Activated T-cell treated with anti-CD3 and anti-CD28 coated beads, Interleukin-2, amount 50 U/mL, for 4 hours (primary cell): ENCODE results near the gene AIG1. TPM values are rescaled to one million over a fixed set of nuclear protein-coding genes. Genes with fewer than 3 reads are reported as not detected.
A peak's percentile ranks its signal among the peaks of the same experiment; 100 is the strongest.
"Not testable (repeated sequence)": the region's sequence is repeated elsewhere in the genome, so short reads cannot be mapped to it uniquely, and the experiment has no call there.

ENCODE experiments used
- ATAC-seq, 2 donors: fragments of 200-7000 bp; cut with Tn5 transposase; one replicate each; pipeline ENCODE4 v1.10.0; 2021
- DNase-seq: peaks from one replicate; pipeline ENCODE4 v3.0.0-alpha.2; 2020
- H3K27me3 Mint-ChIP-seq: one replicate; pipeline ENCODE4 v1.8.0; 2021; ENCODE audit warnings: low read depth, mixed read lengths
- H3K36me3 Mint-ChIP-seq: one replicate; pipeline ENCODE4 v1.8.0; 2022; ENCODE audit warnings: mixed read lengths; ENCODE audit not compliant: insufficient read depth
- H3K4me1 Mint-ChIP-seq: one replicate; pipeline ENCODE4 v1.8.0; 2021; ENCODE audit warnings: low read depth, mixed read lengths
- H3K4me3 Mint-ChIP-seq: one replicate; pipeline ENCODE4 v1.8.0; 2021; ENCODE audit warnings: mild to moderate bottlenecking, moderate library complexity, mixed read lengths
- H3K9me3 Mint-ChIP-seq: one replicate; pipeline ENCODE4 v1.8.0; 2021; ENCODE audit warnings: mixed read lengths
- total RNA-seq, 3 donors: library from RNA; stranded (reverse); gene quantifications; one replicate each; pipeline ENCODE4 v1.2.1, GENCODE V29; 2021

The AIG1 gene
- total RNA-seq, 3 donors from 2014 or later: 3.9 to 7.6 (median 5.5) TPM

DNA sequence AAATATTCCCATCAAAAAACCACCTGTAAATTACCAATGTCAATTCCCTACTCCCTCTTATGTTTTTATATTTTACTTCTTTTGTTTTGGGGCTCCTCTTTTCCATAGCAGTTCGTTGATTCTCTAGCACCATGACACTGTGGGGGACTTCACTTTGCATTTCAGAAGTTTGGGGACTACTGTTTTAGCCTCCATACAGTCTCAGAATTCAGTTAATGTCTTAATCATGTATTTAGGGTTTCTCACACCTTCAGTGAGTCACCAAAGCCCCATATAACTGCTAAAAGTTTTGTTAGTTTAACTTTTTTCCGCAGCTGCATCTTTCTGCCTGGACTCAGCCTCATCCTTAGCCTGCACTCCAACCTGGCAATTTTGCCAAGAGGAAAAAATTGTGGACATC, 20.7 kb upstream of the AIG1 start:
- Mint-ChIP-seq H3K36me3 (no peaks in the 10 kb centered on the region), H3K27me3 (peaks cover 28% of the 10 kb centered on the region), H3K4me3 (no peak overlapping the region), H3K4me1 (peaks cover 7% of the 10 kb centered on the region), H3K9me3 (peaks cover 3% of the 10 kb centered on the region)
- DNase-seq (no peak), ATAC-seq (peak in 1 of 2 donors; percentile 43)

DNA sequence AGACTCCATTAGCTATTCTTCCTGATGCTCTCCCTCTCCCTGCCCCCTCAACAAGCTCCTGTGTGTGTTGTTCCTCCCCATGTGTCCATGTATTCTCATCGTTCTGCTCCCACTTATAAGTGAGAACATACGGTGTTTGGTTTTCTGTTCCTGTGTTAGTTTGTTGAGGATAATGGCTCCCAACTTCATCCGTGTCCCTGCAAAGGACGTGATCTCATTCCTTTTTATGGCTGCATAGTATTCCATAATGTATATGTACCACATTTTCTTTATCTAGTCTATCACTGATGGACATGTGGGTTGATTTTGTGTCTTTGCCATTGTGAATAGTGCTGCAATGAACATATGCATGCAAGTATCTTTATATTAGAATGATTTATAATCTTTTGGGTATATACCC, 16.3 kb upstream of the AIG1 start:
- H3K4me3 Mint-ChIP-seq, H3K9me3 Mint-ChIP-seq, DNase-seq, H3K4me1 Mint-ChIP-seq, ATAC-seq, H3K36me3 Mint-ChIP-seq: not testable (repeated sequence)
- H3K27me3 Mint-ChIP-seq: peaks cover 26% of the 10 kb centered on the region

DNA sequence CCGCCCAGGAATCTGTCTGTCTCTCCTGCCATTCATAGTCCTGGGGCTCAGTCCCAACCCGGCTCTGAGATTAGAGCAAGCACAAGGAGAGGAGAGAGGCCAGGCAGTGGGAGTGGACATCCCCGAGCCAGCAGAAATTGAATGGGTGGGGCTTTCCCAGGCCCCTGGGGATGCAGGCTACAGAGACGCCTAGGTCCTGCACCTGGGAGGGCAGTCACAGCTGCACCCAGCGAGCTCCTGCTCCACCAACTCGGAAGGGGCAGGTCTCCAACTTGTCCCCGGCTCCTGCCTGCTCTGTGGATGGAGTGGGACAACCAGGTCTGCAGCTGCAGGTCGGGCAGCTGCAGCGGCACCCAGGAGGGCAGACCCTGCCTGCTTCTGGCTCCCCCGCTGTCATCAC, 11.1 kb upstream of the AIG1 start:
- Mint-ChIP-seq H3K9me3 (no peaks in the 10 kb centered on the region), H3K4me1 (peaks cover 3% of the 10 kb centered on the region), H3K4me3 (no peak overlapping the region), H3K36me3 (no peaks in the 10 kb centered on the region), H3K27me3 (peaks cover 17% of the 10 kb centered on the region)
- ATAC-seq (no peak), DNase-seq (no peak)

- peaks cover 8% of the 10 kb centered on the region for H3K27me3 Mint-ChIP-seq
- no peak for ATAC-seq
- peaks cover 3% of the 10 kb centered on the region for H3K4me1 Mint-ChIP-seq
- no peak overlapping the region for H3K4me3 Mint-ChIP-seq
- no peaks in the 10 kb centered on the region for H3K36me3 Mint-ChIP-seq
- no peak for DNase-seq
- H3K9me3 Mint-ChIP-seq: no peaks in the 10 kb centered on the region
Observed at GRCh38 chr6:143050509-143050908, 10.2 kb upstream of the AIG1 start.

DNA sequence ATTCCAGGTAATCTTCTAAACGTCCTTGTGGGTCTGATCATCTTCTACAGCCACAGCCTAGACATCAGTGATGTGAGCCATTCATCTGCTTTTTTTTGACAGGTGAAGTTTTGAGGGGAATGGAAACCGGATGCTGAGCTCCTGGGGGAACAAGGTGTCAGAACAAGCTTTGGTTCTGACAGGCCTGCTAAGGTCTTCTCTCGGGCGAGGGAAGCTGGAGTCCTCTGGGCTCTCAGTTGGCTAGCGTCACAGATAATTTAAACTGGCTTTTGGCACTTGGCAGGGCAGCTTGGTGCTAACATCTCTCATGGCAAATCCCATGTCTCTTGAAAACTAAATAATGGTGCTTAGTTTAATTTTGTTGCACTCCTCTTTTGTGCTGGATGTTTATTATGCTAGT, 8.4 kb upstream of the AIG1 start:
- H3K4me1 Mint-ChIP-seq: peaks cover 3% of the 10 kb centered on the region
- DNase-seq (no peak), ATAC-seq (no peak)
- no peaks in the 10 kb centered on the region for H3K9me3 Mint-ChIP-seq
- H3K36me3 Mint-ChIP-seq: no peaks in the 10 kb centered on the region
- no peak overlapping the region for H3K4me3 Mint-ChIP-seq
- H3K27me3 Mint-ChIP-seq: no peaks in the 10 kb centered on the region

GRCh38 chr6:143053856-143054255, 6.8 kb upstream of the AIG1 start:
- no peaks in the 10 kb centered on the region for H3K9me3 Mint-ChIP-seq
- no peak overlapping the region for H3K4me3 Mint-ChIP-seq
- H3K36me3 Mint-ChIP-seq: no peaks in the 10 kb centered on the region
- DNase-seq (no peak), ATAC-seq (no peak)
- peaks cover 5% of the 10 kb centered on the region for H3K4me1 Mint-ChIP-seq
- no peaks in the 10 kb centered on the region for H3K27me3 Mint-ChIP-seq

DNA sequence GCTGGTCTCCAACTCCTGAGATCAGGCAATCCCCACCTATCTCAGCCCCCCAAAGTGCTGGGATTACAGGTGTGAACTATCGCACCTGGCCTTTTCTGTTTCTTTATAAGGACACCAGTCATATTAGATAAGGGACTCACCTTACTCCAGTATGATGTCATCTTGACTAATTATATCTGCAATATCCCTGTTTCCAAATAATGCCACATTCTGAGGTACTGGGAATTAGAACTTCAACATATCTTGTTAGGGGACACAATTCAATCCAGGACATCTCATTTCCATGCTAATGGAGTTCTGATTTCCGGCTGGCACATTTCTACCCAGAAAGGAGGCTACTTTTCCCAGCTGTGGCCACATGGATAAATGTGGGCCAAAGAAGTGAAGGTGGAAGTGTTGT, 6.4 kb upstream of the AIG1 start:
- DNase-seq (no peak), ATAC-seq (no peak)
- Mint-ChIP-seq H3K36me3 (no peaks in the 10 kb centered on the region), H3K27me3 (no peaks in the 10 kb centered on the region), H3K9me3 (no peaks in the 10 kb centered on the region), H3K4me1 (peaks cover 9% of the 10 kb centered on the region), H3K4me3 (no peak overlapping the region)

GRCh38 chr6:143055213-143055612, 5.5 kb upstream of the AIG1 start:
- DNase-seq (no peak), ATAC-seq (no peak)
- Mint-ChIP-seq H3K36me3 (no peaks in the 10 kb centered on the region), H3K4me3 (no peak overlapping the region), H3K27me3 (no peaks in the 10 kb centered on the region), H3K4me1 (peaks cover 18% of the 10 kb centered on the region), H3K9me3 (no peaks in the 10 kb centered on the region)

DNA sequence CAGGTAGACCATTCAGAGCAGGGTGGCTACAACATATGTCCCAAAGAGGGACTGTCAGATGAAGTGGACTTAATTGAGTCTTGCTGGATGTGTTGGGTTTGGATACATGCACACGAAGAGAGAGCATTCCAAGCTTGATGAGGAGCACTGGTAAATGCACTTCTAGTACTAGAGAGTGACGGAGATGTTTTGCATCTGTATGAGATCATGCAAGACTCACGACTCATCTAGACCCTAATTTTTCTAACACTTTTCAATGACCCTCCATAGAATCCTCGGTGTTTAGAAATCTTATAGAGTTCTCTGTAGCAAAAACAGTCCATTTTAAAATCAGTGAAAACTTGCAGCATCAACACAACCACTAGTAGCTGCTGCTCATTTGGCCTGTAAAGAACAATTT, 4.8 kb upstream of the AIG1 start:
- peaks cover 21% of the 10 kb centered on the region for H3K4me1 Mint-ChIP-seq
- H3K36me3 Mint-ChIP-seq: no peaks in the 10 kb centered on the region
- H3K27me3 Mint-ChIP-seq: no peaks in the 10 kb centered on the region
- no peak for DNase-seq
- no peak overlapping the region for H3K4me3 Mint-ChIP-seq
- no peak for ATAC-seq
- no peaks in the 10 kb centered on the region for H3K9me3 Mint-ChIP-seq

GRCh38 chr6:143058987-143059386, 1.7 kb upstream of the AIG1 start:
- DNase-seq (no peak), ATAC-seq (no peak)
- Mint-ChIP-seq H3K27me3 (no peaks in the 10 kb centered on the region), H3K4me3 (peak overlapping the region; percentile 92), H3K4me1 (peaks cover 28% of the 10 kb centered on the region), H3K36me3 (no peaks in the 10 kb centered on the region), H3K9me3 (no peaks in the 10 kb centered on the region)

DNA sequence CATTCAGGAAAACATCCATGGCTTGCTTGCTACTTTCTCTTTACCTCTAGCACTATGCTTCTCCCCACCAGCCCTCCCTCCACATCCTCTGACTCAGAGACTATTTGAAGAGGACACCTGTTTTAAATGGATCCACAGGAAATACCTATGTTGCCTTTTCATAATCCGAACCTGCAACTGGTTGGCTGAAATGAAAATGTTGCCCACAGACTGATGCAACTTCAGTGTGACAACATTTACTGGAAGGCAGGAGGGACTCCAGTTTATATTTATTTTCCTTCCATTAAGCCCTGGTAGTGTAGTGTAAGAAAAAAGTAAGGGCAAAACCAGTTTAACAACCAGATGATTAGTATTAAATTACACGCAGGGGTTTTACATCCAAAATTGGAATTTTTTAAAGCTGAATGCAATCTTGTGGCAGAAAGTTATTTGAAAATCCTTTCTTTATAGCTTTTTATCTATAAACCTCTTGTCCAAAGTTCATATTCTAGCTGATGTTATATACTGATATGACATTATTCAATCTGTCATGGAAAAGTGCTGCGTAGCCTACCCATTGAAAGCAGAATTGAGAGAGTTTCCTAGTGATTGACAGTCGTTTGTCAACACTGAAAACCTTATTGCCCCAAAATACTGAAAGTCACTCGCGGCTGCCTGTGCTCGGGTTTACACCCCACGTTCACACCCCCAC, 881 bp upstream of the AIG1 start:
- ATAC-seq: peak; percentile 36 to 51
- peaks cover 28% of the 10 kb centered on the region for H3K4me1 Mint-ChIP-seq
- no peaks in the 10 kb centered on the region for H3K9me3 Mint-ChIP-seq

DNA sequence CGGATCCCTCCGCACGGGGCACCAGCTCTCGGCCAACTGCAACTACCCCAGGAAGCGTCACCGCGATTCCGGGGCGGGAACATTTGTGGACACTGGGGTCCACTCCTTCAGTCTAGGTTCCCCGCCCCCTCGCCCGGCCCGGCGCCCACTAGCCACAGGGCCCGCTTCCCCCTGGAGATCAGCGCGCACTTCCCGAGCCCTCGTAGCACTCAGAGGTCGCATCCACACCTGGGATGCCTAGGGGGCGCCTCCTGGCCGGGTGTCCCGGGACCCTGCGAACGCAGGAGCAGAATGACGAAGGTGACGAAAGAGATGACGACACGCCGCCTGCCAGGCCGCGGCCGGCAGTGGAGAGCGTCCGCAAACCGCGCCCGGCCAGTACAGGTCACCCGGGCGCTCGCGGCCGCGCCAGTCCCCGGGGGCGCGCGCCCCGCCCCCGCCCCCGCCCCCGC, 309 bp upstream of the AIG1 start:
- Mint-ChIP-seq H3K4me1 (peaks cover 28% of the 10 kb centered on the region), H3K9me3 (no peaks in the 10 kb centered on the region), H3K27me3 (no peaks in the 10 kb centered on the region), H3K4me3 (peak overlapping the region; percentile 92), H3K36me3 (no peaks in the 10 kb centered on the region)
- peak; percentile 73 to 76 for ATAC-seq
- peak; percentile 55 for DNase-seq

More for the DNA sequence above, 881 bp upstream of the AIG1 start:
- Mint-ChIP-seq H3K4me3 (peak overlapping the region; percentile 92), H3K36me3 (no peaks in the 10 kb centered on the region), H3K27me3 (no peaks in the 10 kb centered on the region)
- peak; percentile 20 for DNase-seq

DNA sequence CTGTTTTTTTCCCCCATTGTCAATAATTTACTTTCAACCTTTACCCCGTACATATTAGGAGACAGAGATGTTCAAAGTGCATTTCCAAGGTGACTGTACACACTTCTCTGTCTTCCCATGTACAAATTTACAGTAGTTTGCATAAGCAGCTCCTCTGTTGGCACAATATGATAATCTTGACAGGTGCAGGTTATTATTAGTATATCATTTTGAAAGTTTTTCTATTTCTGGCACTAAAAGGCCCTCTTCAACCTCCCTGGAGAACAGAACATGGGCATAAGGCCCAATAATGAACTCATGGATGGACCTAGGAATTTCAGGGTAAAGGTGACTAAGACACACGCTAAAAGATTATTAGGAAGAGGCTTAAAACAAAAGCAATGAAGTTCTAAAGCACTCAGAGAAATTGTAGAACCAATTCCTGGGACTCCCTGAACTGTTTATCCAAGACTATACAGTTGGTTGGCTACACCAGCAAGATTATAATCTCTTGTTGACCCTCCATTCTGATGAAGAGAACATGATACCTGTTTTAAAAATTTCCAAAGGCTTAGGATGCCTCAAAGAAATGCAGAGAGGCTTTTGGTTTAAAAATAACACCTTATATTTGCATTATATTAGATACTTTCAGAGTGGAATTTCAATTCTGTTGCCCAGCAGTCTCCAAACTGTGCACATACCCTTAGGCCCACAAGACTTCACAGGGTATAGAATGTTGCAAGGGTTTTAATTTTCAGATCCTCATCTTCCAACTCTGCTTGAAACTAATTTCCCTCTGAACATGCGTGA, 1.1 kb downstream of the AIG1 start:
- Mint-ChIP-seq H3K27me3 (no peaks in the 10 kb centered on the region), H3K36me3 (no peaks in the 10 kb centered on the region), H3K4me3 (peak overlapping the region; percentile 87), H3K9me3 (no peaks in the 10 kb centered on the region), H3K4me1 (peaks cover 28% of the 10 kb centered on the region)
- ATAC-seq (no peak), DNase-seq (no peak)

DNA sequence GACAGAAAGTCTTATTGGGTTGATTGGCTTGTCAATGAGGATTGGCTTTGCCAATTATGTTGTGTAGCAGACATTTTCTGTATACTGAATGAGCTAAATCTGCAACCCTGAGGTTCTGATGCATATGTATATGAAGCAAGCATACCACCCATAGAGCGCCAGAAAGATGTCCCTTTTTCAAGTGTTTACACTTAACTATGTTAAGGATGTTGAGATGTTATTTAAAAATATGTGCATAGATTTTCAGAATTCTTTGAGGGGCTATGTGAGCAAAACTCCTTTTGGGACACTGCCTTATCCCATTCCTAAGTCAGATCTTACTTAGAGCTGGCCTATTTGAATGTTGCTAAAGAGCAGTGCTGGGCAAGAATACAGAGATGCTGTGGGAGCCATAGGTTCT, 1.9 kb downstream of the AIG1 start:
- Mint-ChIP-seq H3K9me3 (no peaks in the 10 kb centered on the region), H3K4me1 (peaks cover 28% of the 10 kb centered on the region), H3K27me3 (no peaks in the 10 kb centered on the region), H3K36me3 (no peaks in the 10 kb centered on the region), H3K4me3 (no peak overlapping the region)
- no peak for ATAC-seq
- DNase-seq: no peak

DNA sequence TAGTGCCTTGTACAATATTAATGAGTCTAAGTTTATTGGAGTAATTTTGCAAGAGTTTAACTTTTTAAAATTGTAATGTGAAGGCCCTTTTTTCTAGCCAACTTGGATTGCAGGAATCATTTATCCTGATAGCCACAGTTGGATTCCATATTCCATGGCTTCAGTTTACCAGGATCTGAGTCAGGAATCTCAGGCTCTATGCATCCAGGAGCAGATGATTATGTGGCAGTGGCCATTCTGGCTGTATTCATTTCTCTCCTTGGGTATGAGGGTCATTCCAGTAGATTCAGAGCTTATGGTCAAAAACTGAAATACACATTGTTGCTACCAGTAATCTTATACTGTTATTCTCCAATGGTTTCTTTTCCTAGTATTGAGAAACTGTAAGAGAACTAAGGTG, 2.9 kb downstream of the AIG1 start:
- Mint-ChIP-seq H3K36me3 (no peaks in the 10 kb centered on the region), H3K4me3 (no peak overlapping the region), H3K9me3 (no peaks in the 10 kb centered on the region), H3K27me3 (no peaks in the 10 kb centered on the region), H3K4me1 (peaks cover 28% of the 10 kb centered on the region)
- ATAC-seq: no peak
- DNase-seq: no peak
